SK-N-SH treated with all-trans-retinoic acid at 6 μM for 48 hours (cell line): ENCODE measurements around the gene CD83.

Experiments
- ATAC-seq: fragments of 200-7000 bp; cut with Tn5 transposase; 3 replicates; pipeline ENCODE4 v1.9.1; 2020; ENCODE audit warnings: mild to moderate bottlenecking, moderate library complexity
- ARNTL ChIP-seq: fragments of 450-650 bp; formaldehyde crosslinking; IDR thresholded peaks from 2 replicates; pipeline ENCODE4 v1.5.0; 2020; ENCODE audit warnings: low read depth, mild to moderate bottlenecking, moderate library complexity, borderline replicate concordance
- BACH2 ChIP-seq: fragments of 250-450 bp; sonication (Bioruptor Pico); IDR thresholded peaks from 2 replicates; pipeline ENCODE4 v1.9.0; 2021; ENCODE audit warnings: mild to moderate bottlenecking, borderline replicate concordance
- CSDC2 ChIP-seq: fragments of 250-450 bp; sonication (Bioruptor Pico); IDR thresholded peaks from 2 replicates; pipeline ENCODE4 v1.5.0; 2020; ENCODE audit warnings: mild to moderate bottlenecking, moderate library complexity
- ESRRG ChIP-seq: fragments of 250-450 bp; sonication (Bioruptor Pico); IDR thresholded peaks from 2 replicates; pipeline ENCODE4 v1.6.1; 2021; ENCODE audit warnings: mild to moderate bottlenecking
- GLIS3 ChIP-seq: fragments of 250-450 bp; sonication (Bioruptor Pico); IDR thresholded peaks from 2 replicates; pipeline ENCODE4 v1.5.0; 2020; ENCODE audit warnings: mild to moderate bottlenecking, moderate library complexity
- ISL1 ChIP-seq: fragments of 250-450 bp; sonication (Bioruptor Pico); IDR thresholded peaks from 2 replicates; pipeline ENCODE4 v2.1.2; 2022; ENCODE audit warnings: mild to moderate bottlenecking, moderate library complexity
- OSR1 ChIP-seq: fragments of 250-450 bp; sonication (Bioruptor Pico); IDR thresholded peaks from 2 replicates; pipeline ENCODE4 v1.8.0; 2022; ENCODE audit warnings: moderate library complexity, mild to moderate bottlenecking, inconsistent platforms
- PPARA ChIP-seq: fragments of 250-450 bp; sonication (Bioruptor Pico); IDR thresholded peaks from 2 replicates; pipeline ENCODE4 v1.5.0; 2020; ENCODE audit warnings: mild to moderate bottlenecking, borderline replicate concordance
- RARB ChIP-seq: fragments of 250-450 bp; sonication (Bioruptor Pico); IDR thresholded peaks from 2 replicates; pipeline ENCODE4 v1.8.0; 2021; ENCODE audit warnings: mild to moderate bottlenecking, moderate library complexity
- SNAI2 ChIP-seq: fragments of 250-450 bp; sonication (Bioruptor Pico); IDR thresholded peaks from 2 replicates; pipeline ENCODE4 v1.5.0; 2020; ENCODE audit warnings: mild to moderate bottlenecking, moderate library complexity
- TCF4 ChIP-seq: fragments of 250-450 bp; sonication (Bioruptor Pico); IDR thresholded peaks from 2 replicates; pipeline ENCODE4 v1.8.0; 2021; ENCODE audit warnings: mild to moderate bottlenecking, moderate library complexity, borderline replicate concordance
- TOX ChIP-seq: fragments of 250-450 bp; sonication (Bioruptor Pico); IDR thresholded peaks from 2 replicates; pipeline ENCODE4 v1.8.0; 2021; ENCODE audit warnings: mild to moderate bottlenecking, moderate library complexity, borderline replicate concordance
- ZC3H10 ChIP-seq: fragments of 250-450 bp; sonication (Bioruptor Pico); IDR thresholded peaks from 2 replicates; pipeline ENCODE4 v1.5.1; 2021; ENCODE audit warnings: mild to moderate bottlenecking, moderate library complexity
- ZFP3 ChIP-seq: fragments of 250-450 bp; sonication (Bioruptor Pico); IDR thresholded peaks from 2 replicates; pipeline ENCODE4 v1.5.0; 2020; ENCODE audit warnings: mild to moderate bottlenecking, moderate library complexity
- ZNF565 ChIP-seq: fragments of 450-650 bp; formaldehyde crosslinking; conservative IDR thresholded peaks from 2 replicates; pipeline ENCODE4 v1.5.0; 2020; ENCODE audit warnings: low read depth, mild to moderate bottlenecking, moderate library complexity
- ZNF8 ChIP-seq: fragments of 450-650 bp; formaldehyde crosslinking; IDR thresholded peaks from 2 replicates; pipeline ENCODE4 v1.5.0; 2020; ENCODE audit warnings: mild to moderate bottlenecking, moderate library complexity
- TF ChIP-seq, protein P1 (sequence below): fragments of 250-450 bp; sonication (Bioruptor Pico); IDR thresholded peaks from 2 replicates; pipeline ENCODE4 v1.8.0; 2020; ENCODE audit warnings: mild to moderate bottlenecking, moderate library complexity, borderline replicate concordance
- TF ChIP-seq, protein P2 (sequence below): fragments of 250-450 bp; sonication (Bioruptor Pico); IDR thresholded peaks from 2 replicates; pipeline ENCODE4 v1.8.0; 2021; ENCODE audit warnings: low read depth, mild to moderate bottlenecking, moderate library complexity, borderline replicate concordance
- TF ChIP-seq, protein P3 (sequence below): fragments of 250-450 bp; sonication (Bioruptor Pico); IDR thresholded peaks from 2 replicates; pipeline ENCODE4 v1.5.1; 2021; ENCODE audit warnings: mild to moderate bottlenecking, moderate library complexity
- TF ChIP-seq, protein P4 (sequence below): fragments of 250-450 bp; sonication (Bioruptor Pico); IDR thresholded peaks from 2 replicates; pipeline ENCODE4 v1.5.0; 2020; ENCODE audit warnings: mild to moderate bottlenecking, moderate library complexity
- TF ChIP-seq, protein P5 (sequence below): fragments of 250-450 bp; sonication (Bioruptor Pico); IDR thresholded peaks from 2 replicates; pipeline ENCODE4 v1.5.1; 2020; ENCODE audit warnings: low read depth, mild to moderate bottlenecking, moderate library complexity

The CD83 gene

DNA sequence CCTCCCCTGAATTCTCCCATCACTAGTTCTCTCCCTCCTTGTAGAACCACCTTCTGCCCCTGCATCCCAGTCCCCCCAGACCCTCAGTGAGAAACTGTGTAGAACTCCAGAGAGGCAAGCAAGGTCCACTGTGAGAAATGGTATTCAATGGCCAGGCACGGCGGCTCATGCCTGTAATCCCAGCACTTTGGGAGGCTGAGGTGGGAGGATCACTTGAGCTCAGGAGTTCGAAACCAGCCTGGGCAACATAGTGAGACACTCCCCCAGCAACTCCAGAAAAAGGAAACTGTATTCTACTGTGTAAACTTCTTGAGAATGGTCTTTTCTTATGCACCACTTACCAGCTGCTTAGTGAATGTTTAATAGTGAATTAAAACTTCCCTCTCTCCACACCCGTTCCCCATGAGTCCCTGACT is 8.2 kb upstream of the CD83 start:
- TF ChIP-seq GLIS3 (CRISPR knock-in tag) = no peak
- TF ChIP-seq OSR1 = no peak
- no peak for TF ChIP-seq PPARA (CRISPR knock-in tag)
- TF ChIP-seq ZNF565 (CRISPR knock-in tag) = no peak
- TF ChIP-seq, protein P1, sequence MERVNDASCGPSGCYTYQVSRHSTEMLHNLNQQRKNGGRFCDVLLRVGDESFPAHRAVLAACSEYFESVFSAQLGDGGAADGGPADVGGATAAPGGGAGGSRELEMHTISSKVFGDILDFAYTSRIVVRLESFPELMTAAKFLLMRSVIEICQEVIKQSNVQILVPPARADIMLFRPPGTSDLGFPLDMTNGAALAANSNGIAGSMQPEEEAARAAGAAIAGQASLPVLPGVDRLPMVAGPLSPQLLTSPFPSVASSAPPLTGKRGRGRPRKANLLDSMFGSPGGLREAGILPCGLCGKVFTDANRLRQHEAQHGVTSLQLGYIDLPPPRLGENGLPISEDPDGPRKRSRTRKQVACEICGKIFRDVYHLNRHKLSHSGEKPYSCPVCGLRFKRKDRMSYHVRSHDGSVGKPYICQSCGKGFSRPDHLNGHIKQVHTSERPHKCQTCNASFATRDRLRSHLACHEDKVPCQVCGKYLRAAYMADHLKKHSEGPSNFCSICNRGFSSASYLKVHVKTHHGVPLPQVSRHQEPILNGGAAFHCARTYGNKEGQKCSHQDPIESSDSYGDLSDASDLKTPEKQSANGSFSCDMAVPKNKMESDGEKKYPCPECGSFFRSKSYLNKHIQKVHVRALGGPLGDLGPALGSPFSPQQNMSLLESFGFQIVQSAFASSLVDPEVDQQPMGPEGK (CRISPR knock-in tag) = no peak
- no peak for TF ChIP-seq SNAI2
- TF ChIP-seq ZC3H10 (CRISPR knock-in tag) = no peak
- TF ChIP-seq ISL1 (CRISPR knock-in tag) = no peak
- TF ChIP-seq BACH2 (CRISPR knock-in tag) = no peak
- TF ChIP-seq ARNTL (CRISPR knock-in tag) = no peak
- no peak for TF ChIP-seq ZFP3 (CRISPR knock-in tag)
- TF ChIP-seq, protein P2, sequence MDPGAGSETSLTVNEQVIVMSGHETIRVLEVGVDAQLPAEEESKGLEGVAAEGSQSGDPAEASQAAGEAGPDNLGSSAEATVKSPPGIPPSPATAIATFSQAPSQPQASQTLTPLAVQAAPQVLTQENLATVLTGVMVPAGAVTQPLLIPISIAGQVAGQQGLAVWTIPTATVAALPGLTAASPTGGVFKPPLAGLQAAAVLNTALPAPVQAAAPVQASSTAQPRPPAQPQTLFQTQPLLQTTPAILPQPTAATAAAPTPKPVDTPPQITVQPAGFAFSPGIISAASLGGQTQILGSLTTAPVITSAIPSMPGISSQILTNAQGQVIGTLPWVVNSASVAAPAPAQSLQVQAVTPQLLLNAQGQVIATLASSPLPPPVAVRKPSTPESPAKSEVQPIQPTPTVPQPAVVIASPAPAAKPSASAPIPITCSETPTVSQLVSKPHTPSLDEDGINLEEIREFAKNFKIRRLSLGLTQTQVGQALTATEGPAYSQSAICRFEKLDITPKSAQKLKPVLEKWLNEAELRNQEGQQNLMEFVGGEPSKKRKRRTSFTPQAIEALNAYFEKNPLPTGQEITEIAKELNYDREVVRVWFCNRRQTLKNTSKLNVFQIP = no peak
- no peak for TF ChIP-seq ZNF8
- TF ChIP-seq, protein P3, sequence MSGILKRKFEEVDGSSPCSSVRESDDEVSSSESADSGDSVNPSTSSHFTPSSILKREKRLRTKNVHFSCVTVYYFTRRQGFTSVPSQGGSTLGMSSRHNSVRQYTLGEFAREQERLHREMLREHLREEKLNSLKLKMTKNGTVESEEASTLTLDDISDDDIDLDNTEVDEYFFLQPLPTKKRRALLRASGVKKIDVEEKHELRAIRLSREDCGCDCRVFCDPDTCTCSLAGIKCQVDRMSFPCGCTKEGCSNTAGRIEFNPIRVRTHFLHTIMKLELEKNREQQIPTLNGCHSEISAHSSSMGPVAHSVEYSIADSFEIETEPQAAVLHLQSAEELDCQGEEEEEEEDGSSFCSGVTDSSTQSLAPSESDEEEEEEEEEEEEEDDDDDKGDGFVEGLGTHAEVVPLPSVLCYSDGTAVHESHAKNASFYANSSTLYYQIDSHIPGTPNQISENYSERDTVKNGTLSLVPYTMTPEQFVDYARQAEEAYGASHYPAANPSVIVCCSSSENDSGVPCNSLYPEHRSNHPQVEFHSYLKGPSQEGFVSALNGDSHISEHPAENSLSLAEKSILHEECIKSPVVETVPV = no peak
- no peak for TF ChIP-seq CSDC2 (CRISPR knock-in tag)
- no peak for TF ChIP-seq RARB
- ATAC-seq = no peak

DNA sequence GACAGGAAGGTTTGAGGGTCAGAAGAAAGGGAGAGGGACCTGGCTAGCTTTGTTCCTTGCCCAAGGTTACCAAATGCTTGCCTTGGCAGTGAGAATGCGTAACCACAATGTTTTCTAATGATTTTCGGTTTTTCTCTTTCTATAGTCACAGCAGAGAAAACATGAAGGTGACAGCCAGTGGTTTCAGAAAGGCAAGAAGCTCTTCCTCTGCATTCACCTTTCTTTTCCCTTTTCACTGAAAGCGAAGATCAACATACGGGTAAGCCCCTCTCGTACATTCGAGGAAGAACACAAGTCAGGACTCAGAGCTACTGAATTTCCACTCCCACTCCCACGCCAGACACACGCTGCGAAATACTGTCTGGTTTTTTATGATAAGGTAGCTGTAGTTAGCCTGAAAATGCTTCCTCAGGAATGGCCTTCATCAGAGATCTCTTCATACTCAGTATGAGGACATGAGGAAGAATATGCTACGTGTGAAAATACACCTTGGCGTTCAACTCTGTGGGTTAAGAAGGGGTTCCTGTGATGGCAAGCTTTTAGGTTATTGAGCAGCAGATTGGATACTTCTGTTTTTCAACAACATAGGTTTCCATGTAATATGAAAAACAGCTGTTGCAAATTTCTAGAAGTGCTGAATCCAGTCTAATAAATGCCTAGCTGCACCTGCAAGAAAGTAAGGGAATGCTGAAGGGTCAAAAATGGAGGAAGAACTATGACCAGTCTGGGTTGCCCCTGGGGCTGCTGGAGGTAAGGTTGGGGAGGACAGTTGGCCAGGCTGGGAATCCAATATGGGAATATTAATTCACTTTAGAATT is 7.4 kb upstream of the CD83 start:
- TF ChIP-seq RARB = no peak
- TF ChIP-seq ISL1 (CRISPR knock-in tag) = no peak
- no peak for ATAC-seq

DNA sequence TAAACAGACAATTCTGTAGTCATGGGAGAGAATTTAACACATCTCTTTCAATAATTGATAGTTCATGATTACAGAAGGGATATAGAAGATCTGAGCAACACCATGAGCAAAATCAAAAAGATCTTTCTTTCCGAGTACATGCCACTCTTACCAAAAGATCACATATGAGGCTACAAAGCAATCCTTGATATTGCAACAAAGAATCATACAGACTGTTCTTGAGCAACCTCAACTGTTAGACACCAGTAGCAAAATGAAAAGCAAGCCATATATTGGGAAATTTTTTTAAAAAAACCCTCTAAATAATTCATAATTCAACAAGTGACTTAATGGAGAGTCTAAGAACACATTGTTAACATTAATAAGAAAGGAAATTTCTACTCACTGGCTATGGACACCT is 3.6 kb upstream of the CD83 start:
- TF ChIP-seq ISL1 (CRISPR knock-in tag) (no peak), TOX (CRISPR knock-in tag) (no peak), PPARA (CRISPR knock-in tag) (no peak), ZC3H10 (CRISPR knock-in tag) (no peak), GLIS3 (CRISPR knock-in tag) (no peak), BACH2 (CRISPR knock-in tag) (no peak), TCF4 (no peak), ESRRG (CRISPR knock-in tag) (no peak), ZFP3 (CRISPR knock-in tag) (no peak)
- TF ChIP-seq, protein P4, sequence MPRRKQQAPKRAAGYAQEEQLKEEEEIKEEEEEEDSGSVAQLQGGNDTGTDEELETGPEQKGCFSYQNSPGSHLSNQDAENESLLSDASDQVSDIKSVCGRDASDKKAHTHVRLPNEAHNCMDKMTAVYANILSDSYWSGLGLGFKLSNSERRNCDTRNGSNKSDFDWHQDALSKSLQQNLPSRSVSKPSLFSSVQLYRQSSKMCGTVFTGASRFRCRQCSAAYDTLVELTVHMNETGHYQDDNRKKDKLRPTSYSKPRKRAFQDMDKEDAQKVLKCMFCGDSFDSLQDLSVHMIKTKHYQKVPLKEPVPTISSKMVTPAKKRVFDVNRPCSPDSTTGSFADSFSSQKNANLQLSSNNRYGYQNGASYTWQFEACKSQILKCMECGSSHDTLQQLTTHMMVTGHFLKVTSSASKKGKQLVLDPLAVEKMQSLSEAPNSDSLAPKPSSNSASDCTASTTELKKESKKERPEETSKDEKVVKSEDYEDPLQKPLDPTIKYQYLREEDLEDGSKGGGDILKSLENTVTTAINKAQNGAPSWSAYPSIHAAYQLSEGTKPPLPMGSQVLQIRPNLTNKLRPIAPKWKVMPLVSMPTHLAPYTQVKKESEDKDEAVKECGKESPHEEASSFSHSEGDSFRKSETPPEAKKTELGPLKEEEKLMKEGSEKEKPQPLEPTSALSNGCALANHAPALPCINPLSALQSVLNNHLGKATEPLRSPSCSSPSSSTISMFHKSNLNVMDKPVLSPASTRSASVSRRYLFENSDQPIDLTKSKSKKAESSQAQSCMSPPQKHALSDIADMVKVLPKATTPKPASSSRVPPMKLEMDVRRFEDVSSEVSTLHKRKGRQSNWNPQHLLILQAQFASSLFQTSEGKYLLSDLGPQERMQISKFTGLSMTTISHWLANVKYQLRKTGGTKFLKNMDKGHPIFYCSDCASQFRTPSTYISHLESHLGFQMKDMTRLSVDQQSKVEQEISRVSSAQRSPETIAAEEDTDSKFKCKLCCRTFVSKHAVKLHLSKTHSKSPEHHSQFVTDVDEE (CRISPR knock-in tag) = no peak
- TF ChIP-seq, protein P5, sequence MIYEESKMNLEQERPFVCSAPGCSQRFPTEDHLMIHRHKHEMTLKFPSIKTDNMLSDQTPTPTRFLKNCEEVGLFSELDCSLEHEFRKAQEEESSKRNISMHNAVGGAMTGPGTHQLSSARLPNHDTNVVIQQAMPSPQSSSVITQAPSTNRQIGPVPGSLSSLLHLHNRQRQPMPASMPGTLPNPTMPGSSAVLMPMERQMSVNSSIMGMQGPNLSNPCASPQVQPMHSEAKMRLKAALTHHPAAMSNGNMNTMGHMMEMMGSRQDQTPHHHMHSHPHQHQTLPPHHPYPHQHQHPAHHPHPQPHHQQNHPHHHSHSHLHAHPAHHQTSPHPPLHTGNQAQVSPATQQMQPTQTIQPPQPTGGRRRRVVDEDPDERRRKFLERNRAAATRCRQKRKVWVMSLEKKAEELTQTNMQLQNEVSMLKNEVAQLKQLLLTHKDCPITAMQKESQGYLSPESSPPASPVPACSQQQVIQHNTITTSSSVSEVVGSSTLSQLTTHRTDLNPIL = no peak
- ATAC-seq = no peak
